Ovary (tissue), 9 donors: ENCODE data around the gene MEI1. TPM values are rescaled to one million over a fixed set of nuclear protein-coding genes. Genes with fewer than 3 reads are reported as not detected.

Experiments
- DNase-seq, 5 donors: peaks; one replicate each; pipeline ENCODE4 v3.0.0-alpha.2; 2019 to 2020
- H3K27ac ChIP-seq, 2 donors: fragments of 200-600 bp; one replicate each; pipeline versions ENCODE4 v1.5.1 to v1.8.0; 2019 to 2022
- H3K27me3 ChIP-seq: fragments of 200-600 bp; one replicate; pipeline ENCODE4 v1.8.0; 2022
- H3K36me3 ChIP-seq: fragments of 200-600 bp; sonication (generic); one replicate; pipeline ENCODE4 v1.5.1; 2019
- H3K4me1 ChIP-seq: one replicate; pipeline ENCODE4 v1.8.1; 2013; ENCODE audit warnings: mild to moderate bottlenecking, moderate library complexity; ENCODE audit not compliant: insufficient read depth
- H3K4me3 ChIP-seq: fragments of 200-600 bp; sonication (generic); one replicate; pipeline ENCODE4 v1.5.1; 2017
- H3K9me3 ChIP-seq, 2 donors: fragments of 200-600 bp in 1 of 2; sonication (generic) in 1 of 2; one replicate each; pipeline versions ENCODE4 v1.5.1 to v1.8.1; 2013 to 2019; ENCODE audit warnings: mild to moderate bottlenecking in 1 of 2, moderate library complexity in 1 of 2
- CTCF ChIP-seq, 3 donors: fragments of 450-650 bp in 2 of 3; fragments of 200-600 bp in 1 of 3; IDR thresholded peaks; one replicate each; pipeline versions ENCODE4 v1.5.1 to v1.8.0; 2016 to 2022; ENCODE audit warnings: antibody characterized with exemption in 3 of 3, mild to moderate bottlenecking in 1 of 3
- EP300 ChIP-seq: sonication (generic); formaldehyde crosslinking; IDR thresholded peaks from one replicate; pipeline ENCODE4 v1.6.1; 2017; ENCODE audit warnings: antibody characterized with exemption
- POLR2A ChIP-seq: fragments of 450-650 bp; IDR thresholded peaks from one replicate; pipeline ENCODE4 v1.6.1; 2017; ENCODE audit warnings: antibody characterized with exemption, mild to moderate bottlenecking, moderate library complexity
- WGBS, 3 donors: extraction: QIAGEN DNeasy Blood & Tissue Kit in 1 of 3; methylation state at CpG; one replicate each; pipeline versions ENCODE4 v1.1.5 to v1.1.7; 2013 to 2017; 5-methylcytosine and 5-hydroxymethylcytosine counted together
- intact Hi-C, 4 donors: fragments of 100-400 bp; cut with DNase I; formaldehyde crosslinking; loops; one replicate each; pipeline versions ENCODE4 v1.11.0 to v1.15.1; 2022 to 2023
- polyA plus RNA-seq, 2 donors: library from polyadenylated mRNA; stranded (reverse); fragments of 200-250 nt in 1 of 2; fragments of 350-450 nt in 1 of 2; fragmentation: Illumina TruSeq in 1 of 2; extraction: RNeasy Lipid Tissue Mini Kit (QIAGEN cat#74804) in 1 of 2; gene quantifications; one replicate each; pipeline ENCODE4 v1.2.3, GENCODE V29; 2013 to 2014
- total RNA-seq, 7 donors: library from RNA; depleted of rRNA in 2 of 7; stranded (reverse); fragments of >200 nt in 2 of 7; fragmentation: NEBNext Ultra II Directional in 3 of 7; extraction: Animal tissue kit (Norgen Biotek cat#: 25700) in 3 of 7; gene quantifications; one replicate each; pipeline versions ENCODE4 v1.1.0 to v1.2.4, GENCODE V29; 2016 to 2023
- donor health status: DM: no; HTN: no; CAD: no; lungs with moderate emphysema.
- donor health status: DM: no; HTN: no; CAD: no.
- donor health status: Bipolar disorder and iron deficiency.
- donor health status: DM: yes; HTN: yes; CAD: no.
- donor health status: DM: no; HTN: no; CAD: no.
- donor health status: DM: yes; HTN: yes; CAD: no.

MEI1 gene
- total and polyA plus RNA-seq, 9 donors = 0.25 to 2.6 (median 1.1) TPM

GRCh38 chr22:41656556-41656955 lies 42.7 kb upstream of the MEI1 start:
- H3K27me3 ChIP-seq = no peaks in the 10 kb centered on the region
- TF ChIP-seq CTCF (IDR thresholded peaks at IDR 0.05) = no peak
- TF ChIP-seq POLR2A = no peak
- TF ChIP-seq EP300 = no peak
- H3K4me1 ChIP-seq = no peaks in the 10 kb centered on the region
- H3K36me3 ChIP-seq = no peaks in the 10 kb centered on the region
- no peaks in the 10 kb centered on the region for H3K9me3 ChIP-seq
- 40 to 55% (median 41%) methylated on average over 5 of the region's 5 CpGs for WGBS, 3 donors
- intact Hi-C loops = no loop called here
- H3K27ac ChIP-seq = no peak overlapping the region
- DNase-seq = no peak
- H3K4me3 ChIP-seq = no peak overlapping the region

GRCh38 chr22:41657709-41658108 lies 41.6 kb upstream of the MEI1 start:
- intact Hi-C loops = no loop called here
- Histone ChIP-seq H3K27ac (no peak overlapping the region), H3K9me3 (no peaks in the 10 kb centered on the region), H3K27me3 (no peaks in the 10 kb centered on the region), H3K4me1 (no peaks in the 10 kb centered on the region), H3K36me3 (no peaks in the 10 kb centered on the region), H3K4me3 (no peak overlapping the region)
- 91 to 98% (median 97%) methylated on average over 6 of the region's 6 CpGs for whole genome bisulfite sequencing, 3 donors
- TF ChIP-seq CTCF (IDR thresholded peaks at IDR 0.05) (no peak), POLR2A (no peak), EP300 (no peak)
- no peak for DNase-seq

GRCh38 chr22:41658869-41659268 lies 40.4 kb upstream of the MEI1 start:
- Histone ChIP-seq H3K9me3 (no peaks in the 10 kb centered on the region), H3K27ac (no peak overlapping the region), H3K27me3 (no peaks in the 10 kb centered on the region), H3K36me3 (no peaks in the 10 kb centered on the region), H3K4me3 (no peak overlapping the region), H3K4me1 (no peaks in the 10 kb centered on the region)
- intact Hi-C loops = no loop called here
- TF ChIP-seq POLR2A (no peak), CTCF (IDR thresholded peaks at IDR 0.05) (no peak), EP300 (no peak)
- no peak for DNase-seq
- 92 to 93% (median 93%) methylated on average over 17 of the region's 17 CpGs for WGBS, 3 donors

- WGBS, 3 donors = 63 to 82% (median 81%) methylated on average over 1 of the region's 1 CpG
- Histone ChIP-seq H3K27me3 (no peaks in the 10 kb centered on the region), H3K36me3 (no peaks in the 10 kb centered on the region), H3K9me3 (no peaks in the 10 kb centered on the region), H3K4me3 (no peak overlapping the region), H3K4me1 (no peaks in the 10 kb centered on the region), H3K27ac (no peak overlapping the region)
- TF ChIP-seq EP300 (no peak), POLR2A (no peak), CTCF (IDR thresholded peaks at IDR 0.05) (no peak)
- intact Hi-C loops = no loop called here
- DNase-seq = no peak
Observed at GRCh38 chr22:41659941-41660340, 39.4 kb upstream of the MEI1 start.

GRCh38 chr22:41660416-41660815 lies 38.9 kb upstream of the MEI1 start:
- intact Hi-C loops = no loop called here
- no peaks in the 10 kb centered on the region for H3K9me3 ChIP-seq
- 67 to 71% (median 68%) methylated on average over 3 of the region's 3 CpGs for WGBS, 3 donors
- H3K27me3 ChIP-seq = no peaks in the 10 kb centered on the region
- H3K4me1 ChIP-seq = no peaks in the 10 kb centered on the region
- DNase-seq = no peak
- H3K36me3 ChIP-seq = no peaks in the 10 kb centered on the region
- TF ChIP-seq CTCF (IDR thresholded peaks at IDR 0.05) (no peak), EP300 (no peak), POLR2A (no peak)
- no peak overlapping the region for H3K27ac ChIP-seq
- H3K4me3 ChIP-seq = no peak overlapping the region
